D341Med (cell line): Measurements from ENCODE around the gene RPA3.
"Not testable (repeated sequence)": the region's sequence is repeated elsewhere in the genome, so short reads cannot be mapped to it uniquely, and the experiment has no call there.

Experiments
- DNase-seq: peaks from one replicate; pipeline ENCODE4 v3.0.0; 2012; ENCODE audit warnings: low spot score

RPA3 gene

GRCh38 chr7:7694542-7694941, 23.9 kb downstream of the RPA3 start:
- no peak for DNase-seq

GRCh38 chr7:7693881-7694280, 24.5 kb downstream of the RPA3 start:
- no peak for DNase-seq

GRCh38 chr7:7688956-7689355, 29.5 kb downstream of the RPA3 start:
- DNase-seq: no peak

GRCh38 chr7:7688310-7688709, 30.1 kb downstream of the RPA3 start:
- no peak for DNase-seq

- no peak for DNase-seq
Observed at GRCh38 chr7:7687800-7688199, 30.6 kb downstream of the RPA3 start.

- no peak for DNase-seq
Observed at GRCh38 chr7:7686811-7687508, 31.4 kb downstream of the RPA3 start.

- no peak for DNase-seq
Observed at GRCh38 chr7:7682861-7683260, 35.5 kb downstream of the RPA3 start.

- no peak for DNase-seq
Observed at GRCh38 chr7:7681936-7682329, 36.5 kb downstream of the RPA3 start.

GRCh38 chr7:7681191-7681935, 37.0 kb downstream of the RPA3 start:
- DNase-seq: peak; percentile 42

- not testable (repeated sequence) for DNase-seq
Observed at GRCh38 chr7:7679640-7680039, 38.8 kb downstream of the RPA3 start.

GRCh38 chr7:7675686-7676085, 42.7 kb downstream of the RPA3 start:
- no peak for DNase-seq

GRCh38 chr7:7673240-7673550, 45.2 kb downstream of the RPA3 start:
- no peak for DNase-seq

- DNase-seq: no peak
Observed at GRCh38 chr7:7672545-7673239, 45.7 kb downstream of the RPA3 start.

GRCh38 chr7:7671361-7671760, 47.0 kb downstream of the RPA3 start:
- no peak for DNase-seq

GRCh38 chr7:7670490-7670889, 47.9 kb downstream of the RPA3 start:
- DNase-seq: no peak

- DNase-seq: no peak
Observed at GRCh38 chr7:7668706-7669105, 49.7 kb downstream of the RPA3 start.

- DNase-seq: no peak
Observed at GRCh38 chr7:7667187-7667586, 51.2 kb downstream of the RPA3 start.

GRCh38 chr7:7665031-7665430, 53.4 kb downstream of the RPA3 start:
- no peak for DNase-seq

- DNase-seq: no peak
Observed at GRCh38 chr7:7664291-7664690, 54.1 kb downstream of the RPA3 start.

GRCh38 chr7:7662527-7662926, 55.9 kb downstream of the RPA3 start:
- DNase-seq: no peak

- not testable (repeated sequence) for DNase-seq
Observed at GRCh38 chr7:7656459-7656858, 61.9 kb downstream of the RPA3 start.

GRCh38 chr7:7654964-7655715, 63.3 kb downstream of the RPA3 start:
- DNase-seq: no peak
